ENCODE results near the gene CASS4. TPM values are rescaled to one million over a fixed set of nuclear protein-coding genes. Genes with fewer than 3 reads are reported as not detected.

CASS4 gene
- total and polyA plus RNA-seq, 2 donors (not counting 1 experiment from before 2014, with no cell fraction given) = 17.7 to 65.8 TPM

- Histone ChIP-seq H2AFZ (ENCODE audit: low read length) (no peak overlapping the region), H3K4me2 (ENCODE audit: extremely low read depth, insufficient read depth, low read length) (peak overlapping the region; percentile 15), H3K79me2 (ENCODE audit: control insufficient read depth, insufficient read depth, low read length) (peaks cover 18% of the 10 kb centered on the region), H3K4me1 (ENCODE audit: control insufficient read depth, extremely low read depth, insufficient read depth, low read length) (peaks cover 45% of the 10 kb centered on the region), H3K27ac (ENCODE audit: insufficient read depth, low read length) (peak overlapping the region; percentile 96), H3K27me3 (ENCODE audit: control insufficient read depth, insufficient read depth, low read length) (no peaks in the 10 kb centered on the region), H3K36me3 (ENCODE audit: control insufficient read depth, insufficient read depth, low read length) (peaks cover 8% of the 10 kb centered on the region), H3K9ac (ENCODE audit: insufficient read depth, low read length) (no peak overlapping the region), H3K9me3 (ENCODE audit: control insufficient read depth, insufficient read depth, low read depth, low read length) (no peaks in the 10 kb centered on the region), H3K4me3 (replicated peaks in 1 of 4; ENCODE audit: control extremely low read depth in 1 of 4, insufficient read depth in 1 of 4, low read depth in 3 of 4, low read length in 4 of 4) (no peak overlapping the region), H4K20me1 (ENCODE audit: control insufficient read depth, extremely low read depth, insufficient read depth, low read length) (no peaks in the 10 kb centered on the region)
- peak; percentile 93 to 100 for DNase-seq (ENCODE audit: low read depth in 2 of 2)
- TF ChIP-seq EZH2 (IDR thresholded peaks at IDR 0.05; ENCODE audit: low read length, missing control alignments) (no peak), CTCF (conservative IDR thresholded peaks at IDR 0.05 in 1 of 2, IDR thresholded peaks at IDR 0.05 in 1 of 2; ENCODE audit: low read depth in 1 of 2, low read length in 2 of 2) (no peak)
Observed at GRCh38 chr20:56439771-56440291, 27.8 kb downstream of the CASS4 start.

- Histone ChIP-seq H3K79me2 (ENCODE audit: control insufficient read depth, insufficient read depth, low read length) (peaks cover 12% of the 10 kb centered on the region), H3K36me3 (ENCODE audit: control insufficient read depth, insufficient read depth, low read length) (peaks cover 10% of the 10 kb centered on the region), H3K4me2 (ENCODE audit: extremely low read depth, insufficient read depth, low read length) (no peak overlapping the region), H4K20me1 (ENCODE audit: control insufficient read depth, extremely low read depth, insufficient read depth, low read length) (no peaks in the 10 kb centered on the region), H3K4me3 (replicated peaks in 1 of 4; ENCODE audit: control extremely low read depth in 1 of 4, insufficient read depth in 1 of 4, low read depth in 3 of 4, low read length in 4 of 4) (no peak overlapping the region), H3K9me3 (ENCODE audit: control insufficient read depth, insufficient read depth, low read depth, low read length) (no peaks in the 10 kb centered on the region), H3K9ac (ENCODE audit: insufficient read depth, low read length) (no peak overlapping the region), H3K4me1 (ENCODE audit: control insufficient read depth, extremely low read depth, insufficient read depth, low read length) (peaks cover 43% of the 10 kb centered on the region), H3K27ac (ENCODE audit: insufficient read depth, low read length) (peak overlapping the region; percentile 96), H2AFZ (ENCODE audit: low read length) (no peak overlapping the region), H3K27me3 (ENCODE audit: control insufficient read depth, insufficient read depth, low read length) (no peaks in the 10 kb centered on the region)
- TF ChIP-seq CTCF (conservative IDR thresholded peaks at IDR 0.05 in 1 of 2, IDR thresholded peaks at IDR 0.05 in 1 of 2; ENCODE audit: low read depth in 1 of 2, low read length in 2 of 2) = no peak
- no peak for TF ChIP-seq EZH2 (IDR thresholded peaks at IDR 0.05; ENCODE audit: low read length, missing control alignments)
- DNase-seq (ENCODE audit: low read depth in 2 of 2) = peak in 1 of 2 donors; percentile 40
Observed at GRCh38 chr20:56440346-56441007, 28.4 kb downstream of the CASS4 start.

GRCh38 chr20:56442389-56443365, 30.6 kb downstream of the CASS4 start:
- no peak overlapping the region for H3K4me3 ChIP-seq (replicated peaks in 1 of 4; ENCODE audit: control extremely low read depth in 1 of 4, insufficient read depth in 1 of 4, low read depth in 3 of 4, low read length in 4 of 4)
- no peak overlapping the region for H2AFZ ChIP-seq (ENCODE audit: low read length)
- DNase-seq (ENCODE audit: low read depth in 2 of 2) = no peak
- no peak for TF ChIP-seq EZH2 (IDR thresholded peaks at IDR 0.05; ENCODE audit: low read length, missing control alignments)
- peaks cover 4% of the 10 kb centered on the region for H3K79me2 ChIP-seq (ENCODE audit: control insufficient read depth, insufficient read depth, low read length)
- peaks cover 15% of the 10 kb centered on the region for H3K36me3 ChIP-seq (ENCODE audit: control insufficient read depth, insufficient read depth, low read length)
- peaks cover 37% of the 10 kb centered on the region for H3K4me1 ChIP-seq (ENCODE audit: control insufficient read depth, extremely low read depth, insufficient read depth, low read length)
- H3K9ac ChIP-seq (ENCODE audit: insufficient read depth, low read length) = no peak overlapping the region
- no peaks in the 10 kb centered on the region for H3K9me3 ChIP-seq (ENCODE audit: control insufficient read depth, insufficient read depth, low read depth, low read length)
- H4K20me1 ChIP-seq (ENCODE audit: control insufficient read depth, extremely low read depth, insufficient read depth, low read length) = no peaks in the 10 kb centered on the region
- no peak overlapping the region for H3K4me2 ChIP-seq (ENCODE audit: extremely low read depth, insufficient read depth, low read length)
- peak overlapping the region; percentile 73 for H3K27ac ChIP-seq (ENCODE audit: insufficient read depth, low read length)
- H3K27me3 ChIP-seq (ENCODE audit: control insufficient read depth, insufficient read depth, low read length) = no peaks in the 10 kb centered on the region

Data from fibroblast of lung (primary cell).